Psoas muscle (tissue), 8 donors: ENCODE data around the gene WASHC2C. TPM values are rescaled to one million over a fixed set of nuclear protein-coding genes. Genes with fewer than 3 reads are reported as not detected.
"Not testable (repeated sequence)": the region's sequence is repeated elsewhere in the genome, so short reads cannot be mapped to it uniquely, and the experiment has no call there.

Experiments
- ATAC-seq, 4 donors: fragments of 200-7000 bp; cut with Tn5 transposase; one replicate each; pipeline ENCODE4 v1.9.1; 2020; ENCODE audit warnings: moderate library complexity in 3 of 4, mild to moderate bottlenecking in 2 of 4
- DNase-seq, 2 donors: peaks; one replicate each; pipeline ENCODE4 v3.0.0-alpha.2; 2020
- H3K27ac ChIP-seq: fragments of 200-600 bp; one replicate; pipeline ENCODE4 v1.8.0; 2022
- H3K27me3 ChIP-seq, 3 donors: fragments of 200-600 bp in 1 of 3; one replicate each; pipeline versions ENCODE4 v1.6.1 to v1.8.0; 2013 to 2022; ENCODE audit warnings: low read length in 2 of 3, mild to moderate bottlenecking in 2 of 3, moderate library complexity in 1 of 3; ENCODE audit not compliant: insufficient read depth in 3 of 3
- H3K36me3 ChIP-seq, 2 donors: fragments of 200-600 bp in 1 of 2; one replicate each; pipeline versions ENCODE4 v1.6.1 to v1.8.0; 2013 to 2022; ENCODE audit warnings: low read depth in 1 of 2, mild to moderate bottlenecking in 1 of 2, moderate library complexity in 1 of 2; ENCODE audit not compliant: insufficient read depth in 1 of 2
- H3K4me1 ChIP-seq: fragments of 200-600 bp; one replicate; pipeline ENCODE4 v1.8.0; 2022
- H3K4me3 ChIP-seq: fragments of 200-600 bp; one replicate; pipeline ENCODE4 v1.8.0; 2022; ENCODE audit warnings: mild to moderate bottlenecking
- H3K9me3 ChIP-seq: fragments of 200-600 bp; one replicate; pipeline ENCODE4 v1.8.0; 2022
- CTCF ChIP-seq: fragments of 200-600 bp; IDR thresholded peaks from one replicate; pipeline ENCODE4 v1.8.0; 2022; ENCODE audit warnings: antibody characterized with exemption
- WGBS, 3 donors: extraction: QIAGEN DNeasy Blood & Tissue Kit; methylation state at CpG; one replicate each; pipeline versions ENCODE4 v1.1.6 to v1.1.7; 2013; 5-methylcytosine and 5-hydroxymethylcytosine counted together
- intact Hi-C, 2 donors: fragments of 100-400 bp; cut with DNase I; formaldehyde crosslinking; loops; one replicate each; pipeline versions ENCODE4 v1.11.0 to v1.14.2; 2022
- polyA plus RNA-seq, 3 donors: library from polyadenylated mRNA; stranded (reverse); fragments of 200-250 nt; gene quantifications; one replicate each; pipeline ENCODE4 v1.2.3, GENCODE V29; 2013
- total RNA-seq, 4 donors: library from RNA; stranded (reverse); fragmentation: NEBNext Ultra II Directional in 2 of 4; extraction: Animal tissue kit (Norgen Biotek cat#: 25700) in 2 of 4; gene quantifications; one replicate each; pipeline versions ENCODE4 v1.2.1 to v1.2.4, GENCODE V29; 2021 to 2023
- donor health status: healthy with polysubstance abuse.
- donor health status: DM: no; HTN: no; CAD: no; lungs with moderate emphysema.
- donor health status: Bipolar disorder and iron deficiency.
- donor health status: healthy.
- donor health status: DM: yes; HTN: yes; CAD: no.
- donor health status: DM: no; HTN: no; CAD: no.
- donor health status: DM: no; HTN: no; CAD: no.
- donor health status: DM: yes; HTN: yes; CAD: no.

WASHC2C gene
- total and polyA plus RNA-seq, 7 donors, result 10.0 to 21.8 (median 16.2) TPM

DNA sequence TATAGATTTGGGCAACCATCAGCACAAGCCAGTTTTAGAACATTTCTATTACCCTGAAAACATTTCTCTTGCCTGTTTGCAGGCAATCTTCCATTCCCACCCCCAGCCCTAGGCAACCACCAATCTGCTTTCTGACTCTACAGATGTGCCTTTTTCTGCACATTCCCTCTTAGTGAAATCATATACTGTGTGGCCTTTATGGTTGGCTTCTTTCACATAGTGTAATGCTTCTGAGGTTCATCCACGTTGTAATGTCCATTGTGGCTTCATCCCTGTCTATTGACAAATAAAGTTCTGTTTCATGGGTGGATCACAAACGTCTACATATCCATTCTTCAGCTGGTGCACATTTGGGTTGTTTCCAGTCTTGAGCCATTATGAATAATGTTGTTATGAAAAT, 77.9 kb downstream of the WASHC2C start:
- H3K4me1 ChIP-seq, H3K4me3 ChIP-seq, H3K36me3 ChIP-seq, intact Hi-C loops, H3K27me3 ChIP-seq, DNase-seq, ATAC-seq, H3K9me3 ChIP-seq, H3K27ac ChIP-seq: not testable (repeated sequence)
- 31 to 52% (median 32%) methylated on average over 2 of the region's 2 CpGs for WGBS, 3 donors

DNA sequence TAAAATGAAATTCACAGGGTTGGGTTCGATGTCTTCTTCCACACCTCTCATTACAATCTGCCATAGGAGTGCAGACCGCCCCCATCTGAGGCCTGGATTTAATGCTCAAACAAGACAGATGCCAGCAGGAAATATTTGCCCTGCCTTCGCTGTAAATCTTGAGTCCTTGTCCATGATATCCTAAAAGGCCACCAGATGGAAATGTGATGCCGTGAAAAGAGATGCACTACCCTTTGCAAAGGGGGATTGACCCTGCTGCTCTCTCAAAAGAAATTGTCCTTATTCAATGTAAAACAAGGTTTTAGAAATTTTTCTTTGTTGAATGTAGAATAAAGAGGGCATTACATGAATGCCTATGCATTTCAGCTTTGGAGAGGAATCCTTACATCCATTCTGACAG, 82.8 kb downstream of the WASHC2C start:
- no peaks in the 10 kb centered on the region for H3K36me3 ChIP-seq
- TF ChIP-seq CTCF, result no peak
- intact Hi-C loops, result no loop called here
- H3K4me1 ChIP-seq, result no peaks in the 10 kb centered on the region
- no peak overlapping the region for H3K27ac ChIP-seq
- ATAC-seq (no peak), DNase-seq (no peak)
- 41 to 63% (median 51%) methylated on average over 4 of the region's 4 CpGs for WGBS, 3 donors
- no peaks in the 10 kb centered on the region for H3K27me3 ChIP-seq
- H3K4me3 ChIP-seq, result no peak overlapping the region
- no peaks in the 10 kb centered on the region for H3K9me3 ChIP-seq

- no peak for ATAC-seq
- TF ChIP-seq CTCF, result no peak
- no peaks in the 10 kb centered on the region for H3K4me1 ChIP-seq
- H3K27ac ChIP-seq, result no peak overlapping the region
- no peaks in the 10 kb centered on the region for H3K36me3 ChIP-seq
- no peak overlapping the region for H3K4me3 ChIP-seq
- DNase-seq, result no peak
- no peaks in the 10 kb centered on the region for H3K27me3 ChIP-seq
- 83 to 85% (median 84%) methylated on average over 6 of the region's 6 CpGs for WGBS, 3 donors
- intact Hi-C loops, result no loop called here
- H3K9me3 ChIP-seq, result no peaks in the 10 kb centered on the region
Measured at GRCh38 chr10:45811075-45811474, 84.0 kb downstream of the WASHC2C start.

- H3K4me3 ChIP-seq, H3K9me3 ChIP-seq, H3K36me3 ChIP-seq, intact Hi-C loops, H3K4me1 ChIP-seq, H3K27me3 ChIP-seq, DNase-seq, ATAC-seq, H3K27ac ChIP-seq: not testable (repeated sequence)
- WGBS, 3 donors, result 59 to 66% (median 62%) methylated on average over 13 of the region's 13 CpGs
Measured at GRCh38 chr10:45812959-45813358, 85.9 kb downstream of the WASHC2C start.

DNA sequence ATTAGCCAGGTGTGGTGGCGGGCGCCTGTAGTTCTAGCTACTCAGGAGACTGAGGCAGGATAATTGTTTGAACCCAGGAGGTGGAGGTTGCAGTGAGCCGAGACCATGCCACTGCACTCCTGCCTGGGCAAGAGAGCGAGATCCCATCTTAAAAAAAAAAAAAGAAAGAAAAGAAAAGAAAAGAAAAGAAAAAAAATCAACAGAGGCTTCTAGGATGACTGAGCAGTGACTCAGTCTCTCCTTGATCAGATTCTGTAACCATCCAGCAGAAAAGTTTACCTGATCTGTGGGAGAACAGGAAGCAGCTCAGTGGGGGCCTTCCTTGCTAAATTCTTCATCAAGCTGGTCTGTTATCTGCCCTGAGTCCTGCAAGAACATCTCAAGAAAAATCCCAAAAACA, 87.1 kb downstream of the WASHC2C start:
- H3K4me3 ChIP-seq, H3K9me3 ChIP-seq, H3K27me3 ChIP-seq, H3K36me3 ChIP-seq, DNase-seq, ATAC-seq, H3K27ac ChIP-seq, H3K4me1 ChIP-seq, intact Hi-C loops: not testable (repeated sequence)
- WGBS, 3 donors, result 93 to 97% (median 94%) methylated on average over 4 of the region's 4 CpGs

DNA sequence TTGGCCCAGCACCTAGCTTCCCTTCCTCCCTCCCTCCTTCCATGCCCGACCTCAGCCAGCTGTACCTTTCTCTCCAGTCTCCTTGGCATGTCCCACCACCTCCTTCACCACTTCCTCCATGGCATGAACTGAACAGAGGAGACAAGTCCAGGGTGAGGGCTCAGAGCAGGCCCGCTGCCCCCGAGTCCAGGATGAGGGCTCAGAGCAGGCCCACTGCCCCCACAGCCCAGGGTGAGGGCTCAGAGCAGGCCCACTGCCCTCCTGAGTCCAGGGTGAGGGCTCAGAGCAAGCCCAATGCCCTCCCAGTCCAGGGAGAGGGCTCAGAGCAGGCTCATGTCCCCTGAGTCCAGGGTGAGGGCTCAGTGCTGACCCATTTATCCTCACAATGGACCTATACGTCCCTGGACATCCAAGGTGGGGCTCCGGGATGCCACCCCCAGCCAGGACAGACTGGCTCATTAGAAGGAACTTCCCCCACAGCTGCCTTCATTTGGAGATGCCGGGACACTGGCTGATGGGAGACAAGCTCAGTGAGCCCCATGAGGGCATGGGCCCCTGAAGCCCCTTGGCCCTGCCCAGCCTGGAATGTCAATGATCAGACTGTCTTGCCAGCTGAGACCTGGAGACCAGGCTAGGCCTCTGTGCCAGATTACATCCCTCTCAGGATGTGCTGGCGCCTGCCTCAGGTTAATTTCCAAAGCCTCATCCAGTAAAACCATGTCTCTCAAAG, 90.2 kb downstream of the WASHC2C start:
- ATAC-seq (no peak), DNase-seq (no peak)
- 91 to 95% (median 92%) methylated on average over 7 of the region's 7 CpGs for WGBS, 3 donors
- intact Hi-C loops, result no loop called here
- H3K9me3 ChIP-seq, result no peaks in the 10 kb centered on the region
- no peaks in the 10 kb centered on the region for H3K4me1 ChIP-seq
- H3K27me3 ChIP-seq, result no peaks in the 10 kb centered on the region
- no peak for TF ChIP-seq CTCF
- H3K36me3 ChIP-seq, result no peaks in the 10 kb centered on the region
- no peak overlapping the region for H3K4me3 ChIP-seq
- H3K27ac ChIP-seq, result no peak overlapping the region
